CD1c-positive myeloid dendritic cell (primary cell): ENCODE measurements around the gene NAIF1.
"Not testable (repeated sequence)": the region's sequence is repeated elsewhere in the genome, so short reads cannot be mapped to it uniquely, and the experiment has no call there.

Experiments
- DNase-seq: peaks from one replicate; pipeline ENCODE4 v3.0.0-alpha.2; 2016; ENCODE audit errors: extremely low spot score

NAIF1 gene

GRCh38 chr9:128033609-128034008, 33.5 kb downstream of the NAIF1 start:
- no peak for DNase-seq

- no peak for DNase-seq
These were observed 39.4 kb downstream of the NAIF1 start for GRCh38 chr9:128027705-128028104.

- peak; percentile 63 for DNase-seq
These were observed 40.2 kb downstream of the NAIF1 start for GRCh38 chr9:128026773-128027541.

- peak; percentile 61 for DNase-seq
These were observed 40.8 kb downstream of the NAIF1 start for GRCh38 chr9:128026255-128026772.

- DNase-seq = no peak
These were observed 41.4 kb downstream of the NAIF1 start for GRCh38 chr9:128025736-128026135.

GRCh38 chr9:128024761-128025308, 42.3 kb downstream of the NAIF1 start:
- DNase-seq = no peak

- DNase-seq = not testable (repeated sequence)
These were observed 43.4 kb downstream of the NAIF1 start for GRCh38 chr9:128023671-128024070.

GRCh38 chr9:128022886-128023285, 44.2 kb downstream of the NAIF1 start:
- peak; percentile 51 for DNase-seq

- no peak for DNase-seq
These were observed 46.0 kb downstream of the NAIF1 start for GRCh38 chr9:128021098-128021497.

- DNase-seq = no peak
These were observed 46.4 kb downstream of the NAIF1 start for GRCh38 chr9:128020692-128021091.

- peak; percentile 39 for DNase-seq
These were observed 51.4 kb downstream of the NAIF1 start for GRCh38 chr9:128015696-128016095.
